DND-41 (cell line): Measurements from ENCODE around the gene ARHGEF4.

Experiments
- ATAC-seq: fragments of 200-7000 bp; cut with Tn5 transposase; 3 replicates; pipeline ENCODE4 v1.9.1; 2021; ENCODE audit warnings: low read depth; ENCODE audit not compliant: insufficient read depth
- DNase-seq: peaks from one replicate; pipeline ENCODE4 v3.0.0-alpha.2; 2020
- H2AFZ ChIP-seq: 2 replicates; pipeline ENCODE4 v1.6.0; 2012; ENCODE audit warnings: low read depth, low read length
- H3K27ac ChIP-seq: 2 replicates; pipeline ENCODE4 v1.5.1; 2012; ENCODE audit warnings: low read length, inconsistent platforms
- H3K27me3 ChIP-seq: fragments of 200-600 bp; sonication (generic); 2 replicates; pipeline ENCODE4 v1.6.0; 2012; ENCODE audit warnings: low read length, mild to moderate bottlenecking, inconsistent platforms; ENCODE audit not compliant: insufficient read depth, poor library complexity
- H3K36me3 ChIP-seq: 2 replicates; pipeline ENCODE4 v1.5.1; 2012; ENCODE audit warnings: low read length, inconsistent platforms; ENCODE audit not compliant: insufficient read depth
- H3K4me1 ChIP-seq: 2 replicates; pipeline ENCODE4 v1.5.1; 2012; ENCODE audit warnings: mild to moderate bottlenecking, low read length; ENCODE audit not compliant: insufficient read depth
- H3K4me2 ChIP-seq: 2 replicates; pipeline ENCODE4 v1.6.0; 2012; ENCODE audit warnings: mild to moderate bottlenecking, moderate library complexity, low read length, inconsistent platforms; ENCODE audit not compliant: insufficient read depth
- H3K4me3 ChIP-seq, 2 experiments: fragments of 200-600 bp in 1 of 2; shearing (Covaris generic) in 1 of 2; 2 replicates each; pipeline ENCODE4 v1.5.1; 2012 to 2016; ENCODE audit warnings: inconsistent platforms in 2 of 2, low read length in 2 of 2, mild to moderate bottlenecking in 2 of 2, low read depth in 1 of 2, moderate library complexity in 1 of 2
- H3K79me2 ChIP-seq: 2 replicates; pipeline ENCODE4 v1.6.0; 2012; ENCODE audit warnings: low read length, inconsistent platforms; ENCODE audit not compliant: insufficient read depth
- H3K9ac ChIP-seq: 2 replicates; pipeline ENCODE4 v1.6.0; 2012; ENCODE audit warnings: low read depth, mild to moderate bottlenecking, inconsistent platforms, low read length, moderate library complexity
- H3K9me3 ChIP-seq: 2 replicates; pipeline ENCODE4 v1.5.1; 2012; ENCODE audit warnings: low read length, moderate library complexity, mild to moderate bottlenecking, inconsistent platforms; ENCODE audit not compliant: insufficient read depth, severe bottlenecking
- H4K20me1 ChIP-seq: 2 replicates; pipeline ENCODE4 v1.6.0; 2012; ENCODE audit warnings: low read length; ENCODE audit not compliant: insufficient read depth
- CTCF ChIP-seq: IDR thresholded peaks from 2 replicates; pipeline ENCODE4 v1.5.1; 2012; ENCODE audit warnings: borderline replicate concordance, low read length, moderate library complexity, mild to moderate bottlenecking; ENCODE audit not compliant: poor library complexity, severe bottlenecking; ENCODE audit errors: extremely low read depth
- EZH2 ChIP-seq: IDR thresholded peaks from 3 replicates; pipeline ENCODE4 v1.6.1; 2012; ENCODE audit warnings: borderline replicate concordance, low read depth, mild to moderate bottlenecking, moderate library complexity, low read length, inconsistent platforms; ENCODE audit not compliant: severe bottlenecking

The ARHGEF4 gene

GRCh38 chr2:131058214-131058843, 221.6 kb downstream of the ARHGEF4 start:
- Histone ChIP-seq H3K9me3 (no peaks in the 10 kb centered on the region), H4K20me1 (peaks cover 72% of the 10 kb centered on the region), H3K36me3 (peaks cover 92% of the 10 kb centered on the region), H3K9ac (no peak overlapping the region), H3K27ac (no peak overlapping the region), H3K4me1 (no peaks in the 10 kb centered on the region), H2AFZ (no peak overlapping the region), H3K79me2 (peaks cover 93% of the 10 kb centered on the region), H3K4me2 (no peak overlapping the region), H3K27me3 (no peaks in the 10 kb centered on the region), H3K4me3 (no peak overlapping the region)
- DNase-seq: no peak
- TF ChIP-seq EZH2: no peak
- TF ChIP-seq CTCF: no peak
- ATAC-seq: no peak

- Histone ChIP-seq H3K36me3 (peaks cover 90% of the 10 kb centered on the region), H3K4me2 (no peak overlapping the region), H3K9me3 (no peaks in the 10 kb centered on the region), H3K79me2 (peaks cover 94% of the 10 kb centered on the region), H2AFZ (no peak overlapping the region), H3K27me3 (no peaks in the 10 kb centered on the region), H3K9ac (no peak overlapping the region), H3K4me1 (no peaks in the 10 kb centered on the region), H4K20me1 (peaks cover 74% of the 10 kb centered on the region), H3K27ac (no peak overlapping the region), H3K4me3 (no peak overlapping the region)
- ATAC-seq (no peak), DNase-seq (no peak)
- no peak for TF ChIP-seq CTCF
- TF ChIP-seq EZH2: no peak
These were observed 222.2 kb downstream of the ARHGEF4 start for GRCh38 chr2:131058920-131059319.

- no peaks in the 10 kb centered on the region for H3K27me3 ChIP-seq
These were observed 227.0 kb downstream of the ARHGEF4 start for GRCh38 chr2:131063501-131064283.

More at GRCh38 chr2:131063501-131064283, 227.0 kb downstream of the ARHGEF4 start:
- Histone ChIP-seq H3K4me3 (no peak overlapping the region), H3K4me2 (no peak overlapping the region), H3K4me1 (no peaks in the 10 kb centered on the region), H2AFZ (no peak overlapping the region), H3K36me3 (peaks cover 85% of the 10 kb centered on the region), H3K27ac (no peak overlapping the region), H4K20me1 (peaks cover 63% of the 10 kb centered on the region), H3K9ac (no peak overlapping the region), H3K9me3 (no peaks in the 10 kb centered on the region), H3K79me2 (peaks cover 94% of the 10 kb centered on the region)
- no peak for DNase-seq
- ATAC-seq: no peak
- TF ChIP-seq EZH2 (no peak), CTCF (no peak)
